ENCODE data around the gene TENT4B.

- TF ChIP-seq SUZ12 (IDR thresholded peaks at IDR 0.05) (no peak), PKNOX1 (IDR thresholded peaks at IDR 0.05) (no peak), FOXA1 (IDR thresholded peaks at IDR 0.05) (no peak), FOXM1 (IDR thresholded peaks at IDR 0.05; ENCODE audit: borderline replicate concordance) (no peak), TARDBP (IDR thresholded peaks at IDR 0.05) (no peak)
Measured at GRCh38 chr16:50152807-50153595, at the start of gene TENT4B.
